MM.1S (cell line): ENCODE results near the gene XPOT.

ENCODE experiments used
- DNase-seq: peaks from one replicate; pipeline ENCODE4 v3.0.0-alpha.2; 2015
- H2AFZ ChIP-seq: fragments of 300-600 bp; sonication (generic); 2 replicates; pipeline ENCODE4 v1.6.0; 2016; ENCODE audit warnings: antibody characterized with exemption, low read length
- H3F3A ChIP-seq: fragments of 300-600 bp; sonication (generic); 2 replicates; pipeline ENCODE4 v1.6.1; 2016; ENCODE audit warnings: mild to moderate bottlenecking, antibody characterized with exemption, low read length, moderate library complexity, mixed read lengths; ENCODE audit not compliant: insufficient read depth
- H3K27ac ChIP-seq: fragments of 300-600 bp; sonication (generic); 2 replicates; pipeline ENCODE4 v1.5.1; 2016; ENCODE audit warnings: mild to moderate bottlenecking, low read length
- H3K27me3 ChIP-seq: fragments of 300-600 bp; sonication (generic); replicated peaks from 2 replicates; pipeline ENCODE4 v1.6.0; 2016; ENCODE audit warnings: low read length; ENCODE audit not compliant: insufficient read depth
- H3K36me3 ChIP-seq: fragments of 300-600 bp; sonication (generic); replicated peaks from 2 replicates; pipeline ENCODE4 v1.6.1; 2016; ENCODE audit warnings: mild to moderate bottlenecking, low read length, mixed read lengths; ENCODE audit not compliant: insufficient read depth
- H3K4me1 ChIP-seq: fragments of 300-600 bp; sonication (generic); 2 replicates; pipeline ENCODE4 v1.6.1; 2016; ENCODE audit warnings: low read length, mixed read lengths
- H3K4me2 ChIP-seq: fragments of 300-600 bp; sonication (generic); 2 replicates; pipeline ENCODE4 v1.6.0; 2016; ENCODE audit warnings: low read depth, low read length
- H3K4me3 ChIP-seq: fragments of 300-600 bp; sonication (generic); 2 replicates; pipeline ENCODE4 v1.5.1; 2016; ENCODE audit warnings: low read length, mixed read lengths
- H3K79me2 ChIP-seq: fragments of 300-600 bp; sonication (generic); 2 replicates; pipeline ENCODE4 v1.6.1; 2016; ENCODE audit warnings: mixed run types, low read length, mixed read lengths
- H3K9ac ChIP-seq: fragments of 300-600 bp; sonication (generic); 2 replicates; pipeline ENCODE4 v1.6.1; 2016; ENCODE audit warnings: low read length, mixed read lengths
- H3K9me2 ChIP-seq: fragments of 300-600 bp; sonication (generic); replicated peaks from 2 replicates; pipeline ENCODE4 v1.6.1; 2016; ENCODE audit warnings: mild to moderate bottlenecking, low read length, mixed read lengths; ENCODE audit not compliant: insufficient read depth
- H3K9me3 ChIP-seq: fragments of 300-600 bp; sonication (generic); replicated peaks from 2 replicates; pipeline ENCODE4 v1.6.1; 2016; ENCODE audit warnings: mild to moderate bottlenecking, low read length, mixed read lengths; ENCODE audit not compliant: insufficient read depth
- H4K20me1 ChIP-seq: fragments of 300-600 bp; sonication (generic); 2 replicates; pipeline ENCODE4 v1.6.1; 2016; ENCODE audit warnings: mild to moderate bottlenecking, low read length, moderate library complexity, mixed read lengths; ENCODE audit not compliant: insufficient read depth
- CTCF ChIP-seq: fragments of 300-600 bp; sonication (generic); IDR thresholded peaks from 2 replicates; pipeline ENCODE4 v1.5.1; 2016; ENCODE audit warnings: antibody characterized with exemption, low read length, mixed read lengths
- EZH2 ChIP-seq: fragments of 300-600 bp; sonication (generic); optimal IDR thresholded peaks from 2 replicates; pipeline ENCODE3; 2017; ENCODE audit warnings: low read depth, mild to moderate bottlenecking, antibody characterized with exemption, low read length, mixed read lengths
- EZH2phosphoT487 ChIP-seq: fragments of 300-600 bp; sonication (generic); IDR thresholded peaks from 2 replicates; pipeline ENCODE4 v1.6.1; 2018; ENCODE audit warnings: antibody characterized with exemption, low read length

The XPOT gene

GRCh38 chr12:64450711-64451486 is 46.7 kb downstream of the XPOT start:
- DNase-seq, result peak; percentile 28
- peaks cover 48% of the 10 kb centered on the region for H3K79me2 ChIP-seq
- H4K20me1 ChIP-seq, result no peaks in the 10 kb centered on the region
- H3K4me2 ChIP-seq, result peak overlapping the region; percentile 92
- H3K4me3 ChIP-seq, result peak overlapping the region; percentile 98
- peaks cover 19% of the 10 kb centered on the region; the same call in 1 of the 2 replicates for H3F3A ChIP-seq
- H2AFZ ChIP-seq, result peak overlapping the region; percentile 89
- no peak for TF ChIP-seq EZH2
- TF ChIP-seq CTCF, result no peak
- peaks cover 7% of the 10 kb centered on the region for H3K36me3 ChIP-seq
- H3K9me2 ChIP-seq, result no peaks in the 10 kb centered on the region
- H3K9ac ChIP-seq, result peak overlapping the region; percentile 93
- H3K9me3 ChIP-seq, result no peaks in the 10 kb centered on the region
- no peaks in the 10 kb centered on the region for H3K27me3 ChIP-seq
- H3K4me1 ChIP-seq, result peaks cover 13% of the 10 kb centered on the region; the same call in 1 of the 2 replicates
- peak overlapping the region; percentile 5; the same call in 1 of the 2 replicates for H3K27ac ChIP-seq

GRCh38 chr12:64451687-64452558 is 47.7 kb downstream of the XPOT start, which contains the start of gene TBK1:
TBK1 (plus strand) TSS chr12:64452120; CDS start chr12:64455871, 3,751 bp downstream.
- peak within 1 kb of the TSS; percentile 98 for H3K4me3 ChIP-seq
- H3K9me2 ChIP-seq, result no peaks in the 10 kb centered on the region
- no peak for TF ChIP-seq EZH2
- TF ChIP-seq EZH2phosphoT487, result no peak
- no peak for TF ChIP-seq CTCF
- peak within 1 kb of the TSS; percentile 93 for H3K9ac ChIP-seq
- peak within 1 kb of the TSS; percentile 92 for H3K4me2 ChIP-seq
- no peaks in the 10 kb centered on the region for H3K9me3 ChIP-seq
- peaks cover 54% of the 10 kb centered on the region for H3K79me2 ChIP-seq
- peaks cover 7% of the 10 kb centered on the region; the same call in 1 of the 2 replicates for H3K36me3 ChIP-seq
- H3F3A ChIP-seq, result peaks cover 19% of the 10 kb centered on the region; the same call in 1 of the 2 replicates
- peak within 1 kb of the TSS; percentile 89 for H2AFZ ChIP-seq
- H3K4me1 ChIP-seq, result peaks cover 13% of the 10 kb centered on the region; the same call in 1 of the 2 replicates
- no peaks in the 10 kb centered on the region for H4K20me1 ChIP-seq
- DNase-seq, result peak; percentile 92
- H3K27me3 ChIP-seq, result no peaks in the 10 kb centered on the region
- peak within 1 kb of the TSS; percentile 46; the same call in 1 of the 2 replicates for H3K27ac ChIP-seq

GRCh38 chr12:64452559-64453329 is 48.6 kb downstream of the XPOT start:
- Histone ChIP-seq H3K27ac (peak overlapping the region; percentile 46; the same call in 1 of the 2 replicates), H3K4me3 (peak overlapping the region; percentile 98), H3K36me3 (peaks cover 5% of the 10 kb centered on the region; the same call in 1 of the 2 replicates), H3K9me3 (no peaks in the 10 kb centered on the region), H3K9me2 (no peaks in the 10 kb centered on the region), H3K9ac (peak overlapping the region; percentile 93), H3F3A (peaks cover 19% of the 10 kb centered on the region; the same call in 1 of the 2 replicates), H4K20me1 (no peaks in the 10 kb centered on the region), H2AFZ (peak overlapping the region; percentile 82), H3K4me2 (peak overlapping the region; percentile 66), H3K27me3 (no peaks in the 10 kb centered on the region), H3K79me2 (peaks cover 63% of the 10 kb centered on the region), H3K4me1 (peaks cover 13% of the 10 kb centered on the region; the same call in 1 of the 2 replicates)
- DNase-seq, result peak; percentile 37
- no peak for TF ChIP-seq EZH2phosphoT487
- TF ChIP-seq CTCF, result no peak
- TF ChIP-seq EZH2, result no peak
